Measurements from ENCODE around the gene SPATS2L. TPM values are rescaled to one million over a fixed set of nuclear protein-coding genes. Genes with fewer than 3 reads are reported as not detected.

Gene SPATS2L
- polyA plus RNA-seq, 1 of the 3 experiments (the other 2 are of a cell fraction), result 86.8 TPM

DNA sequence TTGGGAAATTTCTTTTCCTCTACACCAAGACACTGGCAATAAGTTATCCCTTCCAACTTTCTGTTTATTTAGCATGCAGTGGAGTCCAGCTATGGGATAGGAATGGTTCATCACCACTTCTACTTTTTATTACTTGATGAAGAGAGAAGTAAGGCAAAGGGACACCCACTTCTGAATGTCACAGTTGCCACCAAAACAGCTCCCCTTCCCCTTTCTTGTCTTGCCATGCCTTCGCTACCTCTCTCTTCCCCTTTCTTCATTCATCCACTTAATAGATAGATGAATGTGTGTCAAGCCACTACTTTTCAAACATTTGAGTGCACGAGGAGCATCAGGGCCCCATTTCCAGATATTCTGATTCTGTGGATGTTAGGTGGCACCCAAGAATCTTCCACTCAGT lies 143.8 kb downstream of the SPATS2L start (continued):
- TF ChIP-seq, protein P1, sequence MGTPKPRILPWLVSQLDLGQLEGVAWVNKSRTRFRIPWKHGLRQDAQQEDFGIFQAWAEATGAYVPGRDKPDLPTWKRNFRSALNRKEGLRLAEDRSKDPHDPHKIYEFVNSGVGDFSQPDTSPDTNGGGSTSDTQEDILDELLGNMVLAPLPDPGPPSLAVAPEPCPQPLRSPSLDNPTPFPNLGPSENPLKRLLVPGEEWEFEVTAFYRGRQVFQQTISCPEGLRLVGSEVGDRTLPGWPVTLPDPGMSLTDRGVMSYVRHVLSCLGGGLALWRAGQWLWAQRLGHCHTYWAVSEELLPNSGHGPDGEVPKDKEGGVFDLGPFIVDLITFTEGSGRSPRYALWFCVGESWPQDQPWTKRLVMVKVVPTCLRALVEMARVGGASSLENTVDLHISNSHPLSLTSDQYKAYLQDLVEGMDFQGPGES (IDR thresholded peaks at IDR 0.05; ENCODE audit: low read depth, low read length), result no peak
- TF ChIP-seq TEAD4 (IDR thresholded peaks at IDR 0.05; ENCODE audit: borderline replicate concordance, insufficient read depth), result no peak

DNA sequence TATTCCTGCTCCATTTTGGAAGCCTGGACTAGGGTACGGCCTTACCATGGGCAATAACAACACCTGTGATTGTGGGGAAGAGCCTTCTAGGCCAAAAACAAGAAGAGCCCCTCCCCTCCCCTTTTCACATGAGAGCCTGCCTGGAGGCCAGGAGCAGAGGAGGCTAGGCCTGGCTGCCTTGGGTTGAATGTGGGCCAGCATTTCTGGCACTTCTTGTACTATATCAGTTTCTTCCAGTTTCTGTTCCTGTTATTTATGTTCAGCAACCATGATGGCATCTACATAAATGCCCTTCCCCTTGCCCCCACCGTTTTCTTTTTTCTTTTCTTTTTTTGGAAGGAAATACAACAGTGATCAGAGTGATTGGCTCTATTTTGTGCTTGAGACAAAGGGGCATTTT lies 145.0 kb downstream of the SPATS2L start:
- CTCF ChIA-PET, result no interaction called here
- 86% methylated on average over 2 of the region's 2 CpGs for WGBS (ENCODE audit: low lambda C conversion rate)
- H4K20me1 ChIP-seq (ENCODE audit: insufficient read depth), result no peaks in the 10 kb centered on the region

More for the DNA sequence above, 145.0 kb downstream of the SPATS2L start:
- peaks cover 14 to 15% of the 10 kb centered on the region in 2 experiments; a peak in 3 of 4 replicates for H3K4me1 ChIP-seq (ENCODE audit: control insufficient read depth in 1 of 2, insufficient read depth in 2 of 2, low read depth in 1 of 2, low read length in 1 of 2)
- peaks cover 13 to 32% of the 10 kb centered on the region in 2 experiments for H3K36me3 ChIP-seq (replicated peaks in 1 of 2; ENCODE audit: control insufficient read depth in 1 of 2, insufficient read depth in 2 of 2, low read length in 1 of 2)
- H3K9me3 ChIP-seq, result no peaks in the 10 kb centered on the region
- H3K9me2 ChIP-seq, result no peaks in the 10 kb centered on the region
- no peaks in the 10 kb centered on the region; the same call in 1 of the 2 replicates for H3K79me2 ChIP-seq (ENCODE audit: insufficient read depth)
- POLR2A ChIA-PET, result no interaction called here
- H3F3A ChIP-seq (replicated peaks; ENCODE audit: insufficient read depth), result peaks cover 20% of the 10 kb centered on the region
- no peak overlapping the region for H3K4me2 ChIP-seq
- no peak for DNase-seq
- no peak overlapping the region for H3K4me3 ChIP-seq (ENCODE audit: low read depth in 2 of 2, low read length in 1 of 2)
- no peak overlapping the region for H3K27ac ChIP-seq (ENCODE audit: low read depth in 2 of 2, low read length in 1 of 2)
- no peak overlapping the region for H2AFZ ChIP-seq (ENCODE audit: low read depth)
- H3K27me3 ChIP-seq (ENCODE audit: insufficient read depth), result no peaks in the 10 kb centered on the region
- TF ChIP-seq GABPA (IDR thresholded peaks at IDR 0.05; ENCODE audit: low read depth), result no peak
- TF ChIP-seq POLR2AphosphoS5 (IDR thresholded peaks at IDR 0.05; ENCODE audit: low read depth, low read length), result no peak
- no peak for TF ChIP-seq SMC3 (IDR thresholded peaks at IDR 0.05; ENCODE audit: low read depth, low read length)
- TF ChIP-seq GATA2 (CRISPR knock-in tag; IDR thresholded peaks at IDR 0.05), result no peak
- TF ChIP-seq, protein P2, sequence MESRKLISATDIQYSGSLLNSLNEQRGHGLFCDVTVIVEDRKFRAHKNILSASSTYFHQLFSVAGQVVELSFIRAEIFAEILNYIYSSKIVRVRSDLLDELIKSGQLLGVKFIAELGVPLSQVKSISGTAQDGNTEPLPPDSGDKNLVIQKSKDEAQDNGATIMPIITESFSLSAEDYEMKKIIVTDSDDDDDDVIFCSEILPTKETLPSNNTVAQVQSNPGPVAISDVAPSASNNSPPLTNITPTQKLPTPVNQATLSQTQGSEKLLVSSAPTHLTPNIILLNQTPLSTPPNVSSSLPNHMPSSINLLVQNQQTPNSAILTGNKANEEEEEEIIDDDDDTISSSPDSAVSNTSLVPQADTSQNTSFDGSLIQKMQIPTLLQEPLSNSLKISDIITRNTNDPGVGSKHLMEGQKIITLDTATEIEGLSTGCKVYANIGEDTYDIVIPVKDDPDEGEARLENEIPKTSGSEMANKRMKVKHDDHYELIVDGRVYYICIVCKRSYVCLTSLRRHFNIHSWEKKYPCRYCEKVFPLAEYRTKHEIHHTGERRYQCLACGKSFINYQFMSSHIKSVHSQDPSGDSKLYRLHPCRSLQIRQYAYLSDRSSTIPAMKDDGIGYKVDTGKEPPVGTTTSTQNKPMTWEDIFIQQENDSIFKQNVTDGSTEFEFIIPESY (IDR thresholded peaks at IDR 0.05; ENCODE audit: borderline replicate concordance, low read depth), result no peak
- no peak for TF ChIP-seq RCOR1 (IDR thresholded peaks at IDR 0.05; ENCODE audit: low read length)
- no peak for TF ChIP-seq RXRA (IDR thresholded peaks at IDR 0.05; ENCODE audit: borderline replicate concordance, low read depth)
- no peak for TF ChIP-seq FOSL2 (IDR thresholded peaks at IDR 0.05; ENCODE audit: borderline replicate concordance, low read depth)
- TF ChIP-seq FOXJ3 (CRISPR knock-in tag; IDR thresholded peaks at IDR 0.05), result no peak
- TF ChIP-seq, protein P1 (IDR thresholded peaks at IDR 0.05; ENCODE audit: low read depth, low read length), result no peak
- TF ChIP-seq, protein P3, sequence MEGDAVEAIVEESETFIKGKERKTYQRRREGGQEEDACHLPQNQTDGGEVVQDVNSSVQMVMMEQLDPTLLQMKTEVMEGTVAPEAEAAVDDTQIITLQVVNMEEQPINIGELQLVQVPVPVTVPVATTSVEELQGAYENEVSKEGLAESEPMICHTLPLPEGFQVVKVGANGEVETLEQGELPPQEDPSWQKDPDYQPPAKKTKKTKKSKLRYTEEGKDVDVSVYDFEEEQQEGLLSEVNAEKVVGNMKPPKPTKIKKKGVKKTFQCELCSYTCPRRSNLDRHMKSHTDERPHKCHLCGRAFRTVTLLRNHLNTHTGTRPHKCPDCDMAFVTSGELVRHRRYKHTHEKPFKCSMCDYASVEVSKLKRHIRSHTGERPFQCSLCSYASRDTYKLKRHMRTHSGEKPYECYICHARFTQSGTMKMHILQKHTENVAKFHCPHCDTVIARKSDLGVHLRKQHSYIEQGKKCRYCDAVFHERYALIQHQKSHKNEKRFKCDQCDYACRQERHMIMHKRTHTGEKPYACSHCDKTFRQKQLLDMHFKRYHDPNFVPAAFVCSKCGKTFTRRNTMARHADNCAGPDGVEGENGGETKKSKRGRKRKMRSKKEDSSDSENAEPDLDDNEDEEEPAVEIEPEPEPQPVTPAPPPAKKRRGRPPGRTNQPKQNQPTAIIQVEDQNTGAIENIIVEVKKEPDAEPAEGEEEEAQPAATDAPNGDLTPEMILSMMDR (IDR thresholded peaks at IDR 0.05), result no peak
- TF ChIP-seq TEAD4 (IDR thresholded peaks at IDR 0.05; ENCODE audit: borderline replicate concordance, insufficient read depth), result no peak
- no peak for TF ChIP-seq NRF1 (IDR thresholded peaks at IDR 0.05; ENCODE audit: low read depth, low read length)
- no peak for TF ChIP-seq EP300 (IDR thresholded peaks at IDR 0.05; ENCODE audit: borderline replicate concordance in 1 of 2, low read depth in 1 of 2, low read length in 1 of 2)
- H3K9ac ChIP-seq, result no peak overlapping the region
